ENCODE measurements around the gene CCL4.
A peak's percentile ranks its signal among the peaks of the same experiment; 100 is the strongest.

Gene CCL4

GRCh38 chr17:36144014-36144413 lies 40.4 kb downstream of the CCL4 start:
- DNase-seq (ENCODE audit: low spot score): no peak

GRCh38 chr17:36144981-36145729 lies 41.5 kb downstream of the CCL4 start:
- no peak for DNase-seq (ENCODE audit: low spot score)

- DNase-seq (ENCODE audit: low spot score): no peak
Observed at GRCh38 chr17:36147601-36148000, 44.0 kb downstream of the CCL4 start.

GRCh38 chr17:36148559-36149295 lies 45.1 kb downstream of the CCL4 start:
- DNase-seq (ENCODE audit: low spot score): peak; percentile 72

GRCh38 chr17:36149296-36149820 lies 45.7 kb downstream of the CCL4 start:
- DNase-seq (ENCODE audit: low spot score): no peak

- no peak for DNase-seq (ENCODE audit: low spot score)
Observed at GRCh38 chr17:36151891-36152638, 48.4 kb downstream of the CCL4 start.

GRCh38 chr17:36152639-36153120 lies 49.1 kb downstream of the CCL4 start:
- no peak for DNase-seq (ENCODE audit: low spot score)

GRCh38 chr17:36153895-36154610 lies 50.4 kb downstream of the CCL4 start:
- DNase-seq (ENCODE audit: low spot score): no peak
